VCaP (cell line): ENCODE data around the gene WFDC1.

Experiments used
- H3K27ac ChIP-seq: fragments of 450-650 bp; 2 replicates; pipeline ENCODE4 v1.5.1; 2017
- CTCF ChIP-seq: fragments of 450-650 bp; conservative IDR thresholded peaks from 2 replicates; pipeline ENCODE4 v1.5.1; 2017; ENCODE audit warnings: mild to moderate bottlenecking, moderate library complexity

WFDC1 gene

GRCh38 chr16:84292011-84292410 lies 2.7 kb upstream of the WFDC1 start:
- no peak for TF ChIP-seq CTCF
- H3K27ac ChIP-seq: no peak overlapping the region

- no peak overlapping the region for H3K27ac ChIP-seq
- TF ChIP-seq CTCF: no peak
Observed at GRCh38 chr16:84293406-84293805, 1.3 kb upstream of the WFDC1 start.

GRCh38 chr16:84294117-84294516 lies 561 bp upstream of the WFDC1 start:
- no peak overlapping the region for H3K27ac ChIP-seq
- TF ChIP-seq CTCF: no peak

- H3K27ac ChIP-seq: no peak overlapping the region
- no peak for TF ChIP-seq CTCF
Observed at GRCh38 chr16:84295203-84295860, 654 bp downstream of the WFDC1 start.

GRCh38 chr16:84298376-84298899 lies 3.8 kb downstream of the WFDC1 start:
- H3K27ac ChIP-seq: no peak overlapping the region
- TF ChIP-seq CTCF: no peak

GRCh38 chr16:84299734-84300440 lies 5.2 kb downstream of the WFDC1 start:
- TF ChIP-seq CTCF: no peak
- H3K27ac ChIP-seq: no peak overlapping the region

- no peak overlapping the region for H3K27ac ChIP-seq
- TF ChIP-seq CTCF: no peak
Observed at GRCh38 chr16:84302111-84302954, 7.7 kb downstream of the WFDC1 start.
